HG02970 (cell line): ENCODE results near the gene MRPL37.

Source experiments
- ATAC-seq: cut with Tn5 transposase; IDR thresholded peaks from one replicate; pipeline ENCODE4 v1.9.1; 2021; ENCODE audit warnings: mild to moderate bottlenecking, moderate library complexity, moderate number of reproducible peaks; ENCODE audit not compliant: unreplicated experiment, low FRiP score

MRPL37 gene

DNA sequence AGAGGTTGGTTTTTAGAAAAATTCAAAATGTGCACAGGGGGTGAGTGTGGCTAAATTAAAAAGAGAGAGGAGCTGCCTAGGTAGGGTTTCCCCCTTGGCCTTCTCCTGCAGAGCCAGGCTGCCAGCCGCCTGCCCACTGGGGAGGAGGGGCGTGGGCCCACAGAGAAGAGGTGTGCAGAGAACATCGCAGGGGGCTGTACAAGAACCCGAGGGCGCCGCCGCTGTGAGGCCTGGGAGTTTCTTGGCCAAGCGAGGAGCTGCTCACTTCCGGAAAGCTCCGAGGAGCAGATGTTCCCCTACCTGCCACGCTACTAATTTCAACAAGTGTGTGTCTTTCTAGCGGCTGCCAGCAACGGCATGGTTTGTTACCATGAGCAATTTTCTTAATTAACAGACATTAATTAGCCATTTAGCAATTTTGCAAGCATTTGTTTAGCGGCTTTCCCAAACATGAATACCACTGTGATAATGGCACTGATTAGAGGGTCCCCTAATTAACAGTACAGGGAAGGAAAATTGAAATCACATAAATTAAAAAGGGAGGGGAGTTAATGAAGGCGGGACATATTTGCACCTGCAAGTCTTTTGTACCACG is 59.7 kb downstream of the MRPL37 start:
- ATAC-seq: no peak

DNA sequence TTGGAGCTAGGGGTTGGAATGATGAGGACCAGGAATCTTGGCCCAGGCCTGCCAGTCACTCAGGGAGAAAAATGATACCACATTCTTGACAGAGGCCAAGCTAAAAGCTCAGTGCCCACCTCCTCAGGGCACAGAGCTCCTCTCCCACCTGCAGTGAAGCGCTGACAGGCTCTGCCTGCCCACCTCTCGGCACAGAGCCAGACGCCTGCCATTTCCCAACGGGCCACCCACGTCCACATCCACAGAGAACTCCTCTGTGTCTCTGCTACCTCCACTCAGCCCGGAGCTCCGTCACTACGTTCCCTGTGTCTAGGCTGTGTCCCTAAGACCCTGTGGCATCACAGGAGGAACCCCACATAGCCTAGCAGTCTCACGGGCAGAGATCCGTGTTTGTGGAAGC is 60.8 kb downstream of the MRPL37 start:
- no peak for ATAC-seq

DNA sequence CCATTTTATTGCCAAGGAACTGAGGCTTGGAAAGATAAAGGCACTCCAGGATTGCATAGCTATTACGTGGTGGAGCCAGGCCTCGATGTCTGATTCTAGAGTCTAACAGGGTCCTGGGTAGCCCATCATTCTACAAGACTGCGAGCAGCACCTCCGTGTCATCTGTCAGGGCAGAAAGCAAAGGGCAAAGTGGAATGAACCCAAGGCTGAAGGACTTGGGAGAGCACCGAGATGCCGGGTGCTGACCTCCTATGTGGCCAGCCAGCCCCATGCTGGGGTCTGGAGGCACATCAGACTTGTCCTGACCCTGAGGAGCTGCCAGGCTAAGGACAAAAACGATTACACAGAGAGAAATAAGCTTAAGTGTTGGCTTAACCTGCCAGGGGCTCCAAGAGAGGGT is 62.3 kb downstream of the MRPL37 start:
- no peak for ATAC-seq

DNA sequence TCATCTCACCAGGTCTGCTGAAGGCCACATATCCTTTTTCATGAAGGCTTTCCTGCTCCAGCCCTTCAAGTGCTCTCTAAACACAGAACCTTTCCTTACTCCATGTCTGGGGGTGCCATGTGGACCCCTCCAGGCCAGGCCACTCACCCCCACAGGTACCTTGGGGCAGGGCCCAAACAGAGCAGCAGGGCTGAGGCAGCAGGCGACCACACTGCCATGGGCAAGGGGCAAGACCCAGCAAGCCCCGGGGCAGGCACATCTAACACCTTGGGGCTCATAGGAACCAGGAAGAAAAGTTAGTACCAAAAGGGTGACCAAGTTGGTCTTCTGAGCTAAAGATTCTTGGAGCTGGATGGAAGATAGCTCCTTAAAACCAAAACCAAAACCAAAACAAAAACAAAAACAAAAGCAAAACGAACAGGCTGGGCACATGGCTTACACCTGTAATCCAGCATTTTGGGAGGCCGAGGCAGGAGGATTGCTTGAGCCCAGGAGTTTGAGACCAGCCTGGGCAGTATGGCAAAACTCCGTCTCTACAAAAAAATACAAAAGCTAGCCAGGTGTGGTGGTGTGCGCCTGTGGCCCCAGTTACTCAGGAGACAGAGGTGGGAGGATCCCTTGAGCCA is 63.7 kb downstream of the MRPL37 start:
- ATAC-seq: no peak

DNA sequence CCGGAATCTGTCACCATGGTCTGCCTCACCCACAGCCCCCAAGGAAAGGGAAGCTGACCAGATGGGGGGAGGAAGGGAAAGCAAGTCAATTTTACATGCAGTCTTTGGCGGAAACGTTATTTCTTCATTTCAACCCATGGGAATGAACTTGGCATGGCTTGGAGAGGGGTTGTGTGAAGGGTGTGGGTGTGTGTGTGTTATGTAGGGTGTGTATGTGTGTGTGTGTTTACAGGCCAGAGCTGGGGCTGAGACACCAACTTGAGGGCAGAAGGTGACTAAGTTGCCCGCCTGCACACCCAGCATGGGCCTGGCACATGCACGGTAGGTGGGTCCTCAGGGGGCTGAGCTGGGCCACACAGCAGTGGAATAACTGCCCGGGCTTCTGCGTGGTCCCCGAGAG is 65.2 kb downstream of the MRPL37 start:
- no peak for ATAC-seq

DNA sequence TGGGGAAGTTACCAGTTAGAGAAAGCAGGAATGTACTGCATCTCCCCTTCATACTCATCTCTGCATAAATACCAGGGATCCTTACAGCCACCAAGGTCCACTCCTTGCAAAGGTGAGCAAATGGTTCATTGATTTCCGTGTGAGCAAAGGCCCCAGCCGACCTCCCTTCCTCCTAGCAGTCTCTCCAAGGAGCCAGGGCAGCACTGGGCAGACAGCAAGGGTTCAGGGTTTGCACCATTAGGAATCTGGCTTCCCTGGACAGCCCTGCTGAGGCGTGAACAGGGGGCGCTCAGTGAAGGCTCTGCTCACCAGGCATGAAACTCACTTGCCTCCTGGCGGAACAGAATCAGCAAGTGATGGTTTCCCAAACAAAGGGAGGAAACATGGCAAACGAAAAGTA is 65.7 kb downstream of the MRPL37 start:
- no peak for ATAC-seq

DNA sequence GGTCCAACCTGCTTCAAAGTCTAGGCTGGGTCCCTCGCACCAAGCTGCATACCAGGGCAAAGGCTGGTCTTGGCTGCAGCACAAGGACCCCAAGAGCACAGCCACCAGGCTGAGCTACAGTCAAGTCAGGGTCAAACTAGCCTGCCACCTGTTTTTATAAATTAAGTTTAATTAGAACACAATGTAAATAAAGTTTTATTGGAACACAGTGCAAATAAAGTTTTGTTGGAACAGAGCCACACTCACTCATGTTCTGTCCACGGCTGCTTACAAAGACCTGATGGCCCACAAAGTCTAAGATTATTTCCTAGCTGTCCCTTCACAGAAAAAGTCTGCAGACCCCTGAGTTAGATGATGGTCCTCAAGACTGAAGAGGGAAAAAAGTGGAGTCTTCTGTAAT is 66.2 kb downstream of the MRPL37 start:
- no peak for ATAC-seq

DNA sequence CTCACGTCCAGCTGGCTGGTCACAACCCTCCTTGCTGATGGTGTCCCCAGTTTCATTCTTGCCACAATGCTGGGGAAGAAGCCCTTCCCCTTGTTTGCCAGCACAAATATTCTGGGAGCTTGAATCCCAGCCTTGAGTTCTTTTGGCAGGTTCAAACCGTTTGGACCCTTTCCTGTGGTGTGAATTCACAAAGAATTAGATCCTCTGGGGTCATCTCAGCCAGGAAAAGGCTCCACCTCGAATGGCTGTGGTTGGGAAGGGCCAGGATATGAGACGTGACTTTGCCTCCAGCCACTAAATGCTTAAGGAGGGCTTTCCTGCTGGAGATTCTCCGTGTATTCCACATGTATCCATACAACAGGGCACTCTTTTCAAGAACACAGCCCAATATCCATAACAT is 66.9 kb downstream of the MRPL37 start:
- ATAC-seq: no peak
